Skeletal muscle tissue (tissue), 4 donors: Measurements from ENCODE around the gene USF2. TPM values are rescaled to one million over a fixed set of nuclear protein-coding genes. Genes with fewer than 3 reads are reported as not detected.

Experiments
- H3K27ac ChIP-seq: one replicate; pipeline ENCODE4 v1.7.0; 2013; ENCODE audit warnings: mild to moderate bottlenecking, low read depth, low read length, inconsistent platforms
- H3K27me3 ChIP-seq, 3 donors: one replicate each; pipeline ENCODE4 v1.7.0; 2013; ENCODE audit warnings: low read length in 3 of 3; ENCODE audit not compliant: control insufficient read depth in 3 of 3, insufficient read depth in 3 of 3
- H3K36me3 ChIP-seq, 3 donors: one replicate each; pipeline ENCODE4 v1.7.0; 2013; ENCODE audit warnings: low read length in 3 of 3; ENCODE audit not compliant: control insufficient read depth in 3 of 3, insufficient read depth in 3 of 3
- H3K4me1 ChIP-seq, 3 donors: one replicate each; pipeline ENCODE4 v1.7.0; 2013; ENCODE audit warnings: low read length in 3 of 3, mild to moderate bottlenecking in 3 of 3; ENCODE audit not compliant: control insufficient read depth in 3 of 3, insufficient read depth in 3 of 3
- H3K4me3 ChIP-seq, 3 donors: one replicate each; pipeline ENCODE4 v1.7.0; 2013; ENCODE audit warnings: low read length in 3 of 3
- H3K9ac ChIP-seq, 3 donors: one replicate each; pipeline ENCODE4 v1.7.0; 2013; ENCODE audit warnings: low read length in 3 of 3, mild to moderate bottlenecking in 3 of 3, moderate library complexity in 2 of 3, low read depth in 1 of 3
- H3K9me3 ChIP-seq, 3 donors: one replicate each; pipeline ENCODE4 v1.7.0; 2013; ENCODE audit warnings: low read length in 3 of 3; ENCODE audit not compliant: control insufficient read depth in 3 of 3
- total RNA-seq: library from RNA; depleted of rRNA; stranded (reverse); fragments of >200 nt; gene quantifications from one replicate; pipeline ENCODE4 v1.2.3, GENCODE V29; 2014
- donor health status: Osteomylitis.

USF2 gene
- total RNA-seq, 1 donor from 2014 or later = 24.5 TPM

- Histone ChIP-seq H3K9me3 (no peaks in the 10 kb centered on the region), H3K4me1 (no peaks in the 10 kb centered on the region), H3K27ac (no peak overlapping the region), H3K9ac (no peak overlapping the region), H3K4me3 (no peak overlapping the region), H3K27me3 (peaks cover 6 to 8% (median 7%) of the 10 kb centered on the region in 3 donors), H3K36me3 (no peaks in the 10 kb centered on the region)
These were observed 40.1 kb downstream of the USF2 start for GRCh38 chr19:35308910-35309309.

- H3K27me3 ChIP-seq = peaks cover 4 to 8% (median 8%) of the 10 kb centered on the region in 3 donors
- no peak overlapping the region for H3K4me3 ChIP-seq
- H3K9ac ChIP-seq = no peak overlapping the region
- H3K4me1 ChIP-seq = no peaks in the 10 kb centered on the region
- no peaks in the 10 kb centered on the region for H3K36me3 ChIP-seq
- H3K27ac ChIP-seq = no peak overlapping the region
- no peaks in the 10 kb centered on the region for H3K9me3 ChIP-seq
These were observed 40.9 kb downstream of the USF2 start for GRCh38 chr19:35309481-35310279.

- Histone ChIP-seq H3K27ac (no peak overlapping the region), H3K4me3 (no peak overlapping the region), H3K4me1 (no peaks in the 10 kb centered on the region), H3K9me3 (no peaks in the 10 kb centered on the region), H3K9ac (no peak overlapping the region), H3K27me3 (peaks cover 4 to 8% (median 8%) of the 10 kb centered on the region in 3 donors), H3K36me3 (no peaks in the 10 kb centered on the region)
These were observed 41.6 kb downstream of the USF2 start for GRCh38 chr19:35310331-35310730.

- no peaks in the 10 kb centered on the region for H3K36me3 ChIP-seq
- H3K27ac ChIP-seq = no peak overlapping the region
- no peak overlapping the region for H3K9ac ChIP-seq
- peaks cover 4 to 8% (median 8%) of the 10 kb centered on the region in 3 donors for H3K27me3 ChIP-seq
- H3K4me1 ChIP-seq = no peaks in the 10 kb centered on the region
- H3K4me3 ChIP-seq = no peak overlapping the region
- no peaks in the 10 kb centered on the region for H3K9me3 ChIP-seq
These were observed 42.2 kb downstream of the USF2 start for GRCh38 chr19:35310811-35311465.

GRCh38 chr19:35311901-35312665, 43.3 kb downstream of the USF2 start:
- Histone ChIP-seq H3K36me3 (no peaks in the 10 kb centered on the region), H3K4me3 (no peak overlapping the region), H3K9ac (no peak overlapping the region), H3K27ac (no peak overlapping the region), H3K27me3 (peaks cover 4 to 8% (median 6%) of the 10 kb centered on the region in 3 donors), H3K9me3 (no peaks in the 10 kb centered on the region), H3K4me1 (no peaks in the 10 kb centered on the region)

- peaks cover 0 to 8% (median 4%) of the 10 kb centered on the region in 3 donors for H3K27me3 ChIP-seq
- H3K9me3 ChIP-seq = no peaks in the 10 kb centered on the region
- no peak overlapping the region for H3K4me3 ChIP-seq
- peaks cover 0 to 1% (median under 1%) of the 10 kb centered on the region in 3 donors for H3K4me1 ChIP-seq
- no peak overlapping the region for H3K9ac ChIP-seq
- H3K36me3 ChIP-seq = no peaks in the 10 kb centered on the region
- no peak overlapping the region for H3K27ac ChIP-seq
These were observed 44.8 kb downstream of the USF2 start for GRCh38 chr19:35313587-35313986.

- H3K4me3 ChIP-seq = no peak overlapping the region
- no peaks in the 10 kb centered on the region for H3K36me3 ChIP-seq
- H3K4me1 ChIP-seq = peaks cover 0 to 6% (median 5%) of the 10 kb centered on the region in 3 donors
- H3K9ac ChIP-seq = no peak overlapping the region
- peaks cover 0 to 8% (median 4%) of the 10 kb centered on the region in 3 donors for H3K27me3 ChIP-seq
- no peak overlapping the region for H3K27ac ChIP-seq
- no peaks in the 10 kb centered on the region for H3K9me3 ChIP-seq
These were observed 45.3 kb downstream of the USF2 start for GRCh38 chr19:35314031-35314430.

GRCh38 chr19:35314858-35315470, 46.2 kb downstream of the USF2 start:
- no peak overlapping the region for H3K27ac ChIP-seq
- no peaks in the 10 kb centered on the region for H3K9me3 ChIP-seq
- peaks cover 0 to 4% (median 4%) of the 10 kb centered on the region in 3 donors for H3K27me3 ChIP-seq
- H3K4me3 ChIP-seq = no peak overlapping the region
- peaks cover 0 to 11% (median 10%) of the 10 kb centered on the region in 3 donors for H3K4me1 ChIP-seq
- H3K36me3 ChIP-seq = no peaks in the 10 kb centered on the region
- no peak overlapping the region for H3K9ac ChIP-seq

GRCh38 chr19:35315883-35316282, 47.1 kb downstream of the USF2 start:
- Histone ChIP-seq H3K9me3 (no peaks in the 10 kb centered on the region), H3K27me3 (peaks cover 0 to 4% (median 2%) of the 10 kb centered on the region in 3 donors), H3K4me1 (peaks cover 0 to 11% (median 10%) of the 10 kb centered on the region in 3 donors), H3K36me3 (no peaks in the 10 kb centered on the region), H3K27ac (no peak overlapping the region), H3K9ac (no peak overlapping the region), H3K4me3 (no peak overlapping the region)
